ENCODE data around the gene ZNF32.

The ZNF32 gene

GRCh38 chr10:43619368-43619767, 29.3 kb downstream of the ZNF32 start:
- Histone ChIP-seq H2AK5ac (ENCODE audit: low read length, severe bottlenecking) (no peak overlapping the region), H3K23ac (ENCODE audit: low read length in 2 of 2) (no peak overlapping the region), H2BK120ac (ENCODE audit: low read depth, low read length) (no peak overlapping the region), H3K27ac (ENCODE audit: low read length, poor library complexity, severe bottlenecking) (no peak overlapping the region), H4K91ac (ENCODE audit: low read length) (no peak overlapping the region), H3K9me3 (ENCODE audit: control insufficient read depth, low read length) (peaks cover 68% of the 10 kb centered on the region), H2BK12ac (ENCODE audit: low read length in 2 of 2) (no peak overlapping the region), H4K8ac (ENCODE audit: low read length) (no peak overlapping the region), H3K4me1 (ENCODE audit: control insufficient read depth, insufficient read depth, low read depth, low read length) (no peaks in the 10 kb centered on the region), H2BK15ac (ENCODE audit: low read depth, poor library complexity, severe bottlenecking) (no peak overlapping the region), H3K4me2 (ENCODE audit: low read length, poor library complexity, severe bottlenecking) (no peak overlapping the region), H3K4ac (ENCODE audit: low read depth in 1 of 2, low read length in 2 of 2) (no peak overlapping the region), H3K9ac (ENCODE audit: low read length) (no peak overlapping the region), H3K27me3 (ENCODE audit: control insufficient read depth in 1 of 2, insufficient read depth in 1 of 2, low read length in 2 of 2) (no peaks in the 10 kb centered on the region), H3K4me3 (ENCODE audit: insufficient read depth in 1 of 2, low read depth in 1 of 2, low read length in 2 of 2) (no peak overlapping the region), H3K79me1 (replicated peaks; ENCODE audit: low read length, poor library complexity, severe bottlenecking) (no peaks in the 10 kb centered on the region), H3K14ac (ENCODE audit: low read length in 2 of 2) (no peak overlapping the region), H2BK5ac (ENCODE audit: low read depth, low read length, poor library complexity, severe bottlenecking) (no peak overlapping the region), H3K18ac (ENCODE audit: low read depth in 1 of 2, low read length in 2 of 2) (no peak overlapping the region), H2AFZ (ENCODE audit: low read depth, low read length) (no peak overlapping the region), H3K36me3 (ENCODE audit: control insufficient read depth in 1 of 2, insufficient read depth in 2 of 2, low read depth in 1 of 2, low read length in 2 of 2) (peaks cover 7 to 27% of the 10 kb centered on the region in 2 experiments)
- WGBS: 100% methylated on average over 1 of the region's 2 CpGs
- DNase-seq: no peak

- 93% methylated on average over 5 of the region's 6 CpGs for WGBS
- Histone ChIP-seq H3K4me1 (ENCODE audit: control insufficient read depth, insufficient read depth, low read depth, low read length) (no peaks in the 10 kb centered on the region), H4K8ac (ENCODE audit: low read length) (no peak overlapping the region), H2AFZ (ENCODE audit: low read depth, low read length) (no peak overlapping the region), H3K4ac (ENCODE audit: low read depth in 1 of 2, low read length in 2 of 2) (no peak overlapping the region), H2BK120ac (ENCODE audit: low read depth, low read length) (no peak overlapping the region), H3K9ac (ENCODE audit: low read length) (no peak overlapping the region), H3K27ac (ENCODE audit: low read length, poor library complexity, severe bottlenecking) (no peak overlapping the region), H2BK15ac (ENCODE audit: low read depth, poor library complexity, severe bottlenecking) (no peak overlapping the region), H3K27me3 (ENCODE audit: control insufficient read depth in 1 of 2, insufficient read depth in 1 of 2, low read length in 2 of 2) (no peaks in the 10 kb centered on the region), H3K9me3 (ENCODE audit: control insufficient read depth, low read length) (peaks cover 77% of the 10 kb centered on the region), H3K4me3 (ENCODE audit: insufficient read depth in 1 of 2, low read depth in 1 of 2, low read length in 2 of 2) (peak overlapping the region in 1 of 2 experiments; percentile 40), H3K36me3 (ENCODE audit: control insufficient read depth in 1 of 2, insufficient read depth in 2 of 2, low read depth in 1 of 2, low read length in 2 of 2) (peaks cover 7 to 44% of the 10 kb centered on the region in 2 experiments), H2BK5ac (ENCODE audit: low read depth, low read length, poor library complexity, severe bottlenecking) (no peak overlapping the region), H2BK12ac (ENCODE audit: low read length in 2 of 2) (no peak overlapping the region), H3K79me1 (replicated peaks; ENCODE audit: low read length, poor library complexity, severe bottlenecking) (no peaks in the 10 kb centered on the region), H3K4me2 (ENCODE audit: low read length, poor library complexity, severe bottlenecking) (no peak overlapping the region), H3K18ac (ENCODE audit: low read depth in 1 of 2, low read length in 2 of 2) (no peak overlapping the region), H2AK5ac (ENCODE audit: low read length, severe bottlenecking) (no peak overlapping the region), H3K23ac (ENCODE audit: low read length in 2 of 2) (no peak overlapping the region), H3K14ac (ENCODE audit: low read length in 2 of 2) (no peak overlapping the region), H4K91ac (ENCODE audit: low read length) (no peak overlapping the region)
- DNase-seq: no peak
Observed at GRCh38 chr10:43616697-43617370, 31.8 kb downstream of the ZNF32 start.

GRCh38 chr10:43610636-43611035, 38.0 kb downstream of the ZNF32 start:
- Histone ChIP-seq H3K9me3 (ENCODE audit: control insufficient read depth, low read length) (peaks cover 43% of the 10 kb centered on the region), H3K9ac (ENCODE audit: low read length) (no peak overlapping the region), H3K4me2 (ENCODE audit: low read length, poor library complexity, severe bottlenecking) (no peak overlapping the region), H2BK120ac (ENCODE audit: low read depth, low read length) (no peak overlapping the region), H3K27ac (ENCODE audit: low read length, poor library complexity, severe bottlenecking) (no peak overlapping the region), H4K8ac (ENCODE audit: low read length) (no peak overlapping the region), H3K18ac (ENCODE audit: low read depth in 1 of 2, low read length in 2 of 2) (no peak overlapping the region), H3K79me1 (replicated peaks; ENCODE audit: low read length, poor library complexity, severe bottlenecking) (peaks cover 13% of the 10 kb centered on the region), H3K4me1 (ENCODE audit: control insufficient read depth, insufficient read depth, low read depth, low read length) (peaks cover 5% of the 10 kb centered on the region), H3K4me3 (ENCODE audit: insufficient read depth in 1 of 2, low read depth in 1 of 2, low read length in 2 of 2) (no peak overlapping the region), H2BK12ac (ENCODE audit: low read length in 2 of 2) (no peak overlapping the region), H2BK5ac (ENCODE audit: low read depth, low read length, poor library complexity, severe bottlenecking) (no peak overlapping the region), H2AK5ac (ENCODE audit: low read length, severe bottlenecking) (no peak overlapping the region), H3K27me3 (ENCODE audit: control insufficient read depth in 1 of 2, insufficient read depth in 1 of 2, low read length in 2 of 2) (no peaks in the 10 kb centered on the region), H4K91ac (ENCODE audit: low read length) (no peak overlapping the region), H3K36me3 (ENCODE audit: control insufficient read depth in 1 of 2, insufficient read depth in 2 of 2, low read depth in 1 of 2, low read length in 2 of 2) (peaks cover 10 to 62% of the 10 kb centered on the region in 2 experiments), H2BK15ac (ENCODE audit: low read depth, poor library complexity, severe bottlenecking) (no peak overlapping the region), H3K4ac (ENCODE audit: low read depth in 1 of 2, low read length in 2 of 2) (no peak overlapping the region), H3K14ac (ENCODE audit: low read length in 2 of 2) (no peak overlapping the region), H3K23ac (ENCODE audit: low read length in 2 of 2) (no peak overlapping the region), H2AFZ (ENCODE audit: low read depth, low read length) (no peak overlapping the region)
- no peak for DNase-seq

- H3K79me1 ChIP-seq (replicated peaks; ENCODE audit: low read length, poor library complexity, severe bottlenecking): peaks cover 13% of the 10 kb centered on the region
- no peak overlapping the region for H3K27ac ChIP-seq (ENCODE audit: low read length, poor library complexity, severe bottlenecking)
- no peak for DNase-seq
- no peak overlapping the region for H2AFZ ChIP-seq (ENCODE audit: low read depth, low read length)
- no peak overlapping the region for H2BK5ac ChIP-seq (ENCODE audit: low read depth, low read length, poor library complexity, severe bottlenecking)
- H3K9ac ChIP-seq (ENCODE audit: low read length): peak overlapping the region; percentile 81
- H2AK5ac ChIP-seq (ENCODE audit: low read length, severe bottlenecking): no peak overlapping the region
- H3K18ac ChIP-seq (ENCODE audit: low read depth in 1 of 2, low read length in 2 of 2): no peak overlapping the region
- no peak overlapping the region for H2BK12ac ChIP-seq (ENCODE audit: low read length in 2 of 2)
- no peak overlapping the region for H2BK15ac ChIP-seq (ENCODE audit: low read depth, poor library complexity, severe bottlenecking)
- H3K9me3 ChIP-seq (ENCODE audit: control insufficient read depth, low read length): peaks cover 19% of the 10 kb centered on the region
- no peak overlapping the region for H2BK120ac ChIP-seq (ENCODE audit: low read depth, low read length)
- 98% methylated on average over 10 of the region's 10 CpGs for WGBS
- peak overlapping the region in 1 of 2 experiments; percentile 83 for H3K4me3 ChIP-seq (ENCODE audit: insufficient read depth in 1 of 2, low read depth in 1 of 2, low read length in 2 of 2)
- peaks cover 10 to 37% of the 10 kb centered on the region in 2 experiments for H3K36me3 ChIP-seq (ENCODE audit: control insufficient read depth in 1 of 2, insufficient read depth in 2 of 2, low read depth in 1 of 2, low read length in 2 of 2)
- no peak overlapping the region for H4K91ac ChIP-seq (ENCODE audit: low read length)
- peaks cover 5% of the 10 kb centered on the region for H3K4me1 ChIP-seq (ENCODE audit: control insufficient read depth, insufficient read depth, low read depth, low read length)
- H3K14ac ChIP-seq (ENCODE audit: low read length in 2 of 2): no peak overlapping the region
- H3K27me3 ChIP-seq (ENCODE audit: control insufficient read depth in 1 of 2, insufficient read depth in 1 of 2, low read length in 2 of 2): no peaks in the 10 kb centered on the region
- H4K8ac ChIP-seq (ENCODE audit: low read length): no peak overlapping the region
- H3K23ac ChIP-seq (ENCODE audit: low read length in 2 of 2): no peak overlapping the region
- no peak overlapping the region for H3K4ac ChIP-seq (ENCODE audit: low read depth in 1 of 2, low read length in 2 of 2)
- H3K4me2 ChIP-seq (ENCODE audit: low read length, poor library complexity, severe bottlenecking): peak overlapping the region; percentile 81
Observed at GRCh38 chr10:43607199-43607573, 41.5 kb downstream of the ZNF32 start.

Measured in mesenchymal stem cell (in vitro differentiated cells and primary cell).